Stomach (tissue), 9 donors: ENCODE results near the gene KLLN. TPM values are rescaled to one million over a fixed set of nuclear protein-coding genes. Genes with fewer than 3 reads are reported as not detected.
A peak's percentile ranks its signal among the peaks of the same experiment; 100 is the strongest.

Experiments used
- DNase-seq, 2 donors: peaks; one replicate each; pipeline versions ENCODE4 v3.0.0 to v3.0.0-alpha.2; 2013 to 2019
- H3K27ac ChIP-seq, 5 donors: fragments of 200-600 bp in 4 of 5; sonication (generic) in 4 of 5; one replicate each; pipeline ENCODE4 v1.5.1; 2013 to 2019; ENCODE audit warnings: mild to moderate bottlenecking in 1 of 5, moderate library complexity in 1 of 5
- H3K27me3 ChIP-seq, 3 donors: fragments of 200-600 bp; sonication (generic); one replicate each; pipeline ENCODE4 v1.5.1; 2017 to 2019; ENCODE audit warnings: mixed run types in 1 of 3
- H3K36me3 ChIP-seq, 4 donors: fragments of 200-600 bp; sonication (generic); 1 replicate in 3 of 4; 2 replicates in 1 of 4; pipeline ENCODE4 v1.5.1; 2016 to 2019
- H3K4me1 ChIP-seq, 4 donors: fragments of 200-600 bp; sonication (generic); one replicate each; pipeline ENCODE4 v1.5.1; 2016 to 2019
- H3K4me3 ChIP-seq, 4 donors: fragments of 200-600 bp; sonication (generic) in 3 of 4; one replicate each; pipeline ENCODE4 v1.5.1; 2016 to 2019; ENCODE audit warnings: mild to moderate bottlenecking in 1 of 4
- H3K9me3 ChIP-seq, 4 donors: fragments of 200-600 bp; sonication (generic); one replicate each; pipeline ENCODE4 v1.5.1; 2016 to 2019
- CTCF ChIP-seq, 7 experiments: fragments of 450-650 bp in 4 of 7; fragments of 200-600 bp in 3 of 7; sonication (generic) in 3 of 7; IDR thresholded peaks; one replicate each; pipeline ENCODE4 v1.5.1; 2016 to 2019; ENCODE audit warnings: antibody characterized with exemption in 7 of 7, control low read depth in 2 of 7, mild to moderate bottlenecking in 1 of 7
- EP300 ChIP-seq: sonication (generic); formaldehyde crosslinking; IDR thresholded peaks from one replicate; pipeline ENCODE4 v1.6.1; 2017; ENCODE audit warnings: antibody characterized with exemption
- POLR2A ChIP-seq, 4 donors: fragments of 450-650 bp; IDR thresholded peaks; one replicate each; pipeline ENCODE4 v1.6.1; 2016; ENCODE audit warnings: antibody characterized with exemption in 4 of 4, control low read depth in 2 of 4, mild to moderate bottlenecking in 1 of 4, moderate library complexity in 1 of 4
- POLR2AphosphoS5 ChIP-seq, 3 donors: sonication (generic); formaldehyde crosslinking; IDR thresholded peaks; one replicate each; pipeline ENCODE4 v1.6.1; 2016; ENCODE audit warnings: antibody characterized with exemption in 3 of 3
- WGBS, 5 donors: extraction: QIAGEN DNeasy Blood & Tissue Kit in 3 of 5; methylation state at CpG; one replicate each; pipeline versions ENCODE4 v1.1.5 to v1.1.7; 2013 to 2018; 5-methylcytosine and 5-hydroxymethylcytosine counted together
- intact Hi-C: fragments of 100-400 bp; cut with DNase I; formaldehyde crosslinking; loops from one replicate; pipeline ENCODE4 v1.15.1; 2023; ENCODE audit warnings: low total_unique reads
- polyA plus RNA-seq, 3 donors: library from polyadenylated mRNA; stranded (reverse); fragments of 200-250 nt; gene quantifications; one replicate each; pipeline ENCODE4 v1.2.3, GENCODE V29; 2013
- total RNA-seq, 5 donors: library from RNA; depleted of rRNA; stranded (reverse); fragments of >200 nt; gene quantifications; one replicate each; pipeline versions ENCODE4 v1.1.0 to v1.2.3, GENCODE V29; 2014 to 2016
- donor health status: healthy with polysubstance abuse.
- donor health status: Bipolar disorder and iron deficiency.
- donor health status: healthy.

The KLLN gene
- total and polyA plus RNA-seq, 8 donors: 0.18 to 0.37 (median 0.27) TPM; not detected in 4

DNA sequence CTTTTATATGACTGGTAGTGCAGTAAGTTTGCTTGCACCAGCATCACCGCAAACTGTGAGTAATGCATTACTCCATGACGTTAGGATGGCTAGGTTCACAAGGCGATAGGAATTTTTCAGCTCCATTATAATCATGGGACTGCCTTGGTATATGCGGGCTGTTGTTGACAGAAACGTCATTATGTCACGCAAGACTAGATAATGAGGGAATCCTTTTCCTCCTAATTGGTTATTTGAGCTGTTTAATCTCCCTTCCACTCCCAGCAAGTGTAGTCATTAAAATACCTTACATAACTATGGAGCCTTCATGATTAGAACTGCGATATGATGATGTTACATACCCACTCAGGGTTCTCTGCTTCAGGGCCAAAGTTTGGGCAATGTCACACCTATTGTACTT, 17.3 kb downstream of the KLLN start:
- no peak for DNase-seq
- intact Hi-C loops: no loop called here
- peaks cover 0 to 25% (median 7%) of the 10 kb centered on the region in 4 donors for H3K4me1 ChIP-seq
- H3K27me3 ChIP-seq: no peaks in the 10 kb centered on the region
- no peak overlapping the region for H3K27ac ChIP-seq
- WGBS, 5 donors: 64 to 75% (median 71%) methylated on average over 7 of the region's 7 CpGs
- no peak overlapping the region for H3K4me3 ChIP-seq
- no peaks in the 10 kb centered on the region for H3K36me3 ChIP-seq
- TF ChIP-seq POLR2A (IDR thresholded peaks at IDR 0.05) (no peak), POLR2AphosphoS5 (IDR thresholded peaks at IDR 0.05) (no peak), EP300 (no peak), CTCF (IDR thresholded peaks at IDR 0.05) (no peak)
- H3K9me3 ChIP-seq: no peaks in the 10 kb centered on the region

DNA sequence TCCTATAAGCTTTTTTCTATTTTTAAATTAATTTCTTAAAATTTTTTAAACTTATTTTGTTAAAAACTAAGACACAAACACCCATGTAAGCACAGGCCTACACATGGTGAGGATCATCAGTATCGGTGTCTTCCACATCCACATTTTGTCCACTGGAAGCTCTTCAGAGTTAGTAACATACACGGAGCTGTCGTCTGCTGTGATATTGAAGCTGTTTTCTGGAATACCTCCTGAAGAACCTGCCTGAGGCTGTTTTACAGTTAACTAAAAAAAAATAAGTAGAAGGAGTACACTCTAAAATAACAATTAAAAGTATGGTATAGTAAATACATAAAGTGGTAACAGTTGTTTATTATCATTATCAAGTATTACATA, 17.7 kb downstream of the KLLN start:
- Histone ChIP-seq H3K27me3 (no peaks in the 10 kb centered on the region), H3K36me3 (no peaks in the 10 kb centered on the region), H3K4me1 (peaks cover 0 to 21% (median 5%) of the 10 kb centered on the region in 4 donors), H3K4me3 (no peak overlapping the region), H3K9me3 (no peaks in the 10 kb centered on the region), H3K27ac (no peak overlapping the region)
- 90 to 95% (median 92%) methylated on average over 3 of the region's 3 CpGs for WGBS, 5 donors
- no peak for TF ChIP-seq POLR2AphosphoS5 (IDR thresholded peaks at IDR 0.05)
- TF ChIP-seq EP300: no peak
- intact Hi-C loops: no loop called here
- no peak for DNase-seq

- Histone ChIP-seq H3K27me3 (no peaks in the 10 kb centered on the region), H3K27ac (peak overlapping the region in 2 of 5 donors; percentile 60), H3K9me3 (no peaks in the 10 kb centered on the region), H3K4me1 (peaks cover 0 to 18% (median 3%) of the 10 kb centered on the region in 4 donors), H3K36me3 (no peaks in the 10 kb centered on the region), H3K4me3 (no peak overlapping the region)
- intact Hi-C loops: no loop called here
- TF ChIP-seq CTCF (IDR thresholded peaks at IDR 0.05) (no peak), EP300 (no peak), POLR2A (IDR thresholded peaks at IDR 0.05) (no peak), POLR2AphosphoS5 (IDR thresholded peaks at IDR 0.05) (no peak)
- 4 to 19% (median 17%) methylated on average over 1 of the region's 1 CpG for WGBS, 5 donors
- DNase-seq: no peak
These were observed 18.3 kb downstream of the KLLN start for GRCh38 chr10:87844837-87845623.

- Histone ChIP-seq H3K36me3 (no peaks in the 10 kb centered on the region), H3K27ac (no peak overlapping the region), H3K4me3 (no peak overlapping the region), H3K9me3 (no peaks in the 10 kb centered on the region), H3K4me1 (peaks cover 0 to 18% (median 3%) of the 10 kb centered on the region in 4 donors), H3K27me3 (no peaks in the 10 kb centered on the region)
- WGBS, 5 donors: 90 to 99% (median 97%) methylated on average over 4 of the region's 4 CpGs
- no peak for DNase-seq
- TF ChIP-seq POLR2A (IDR thresholded peaks at IDR 0.05) (no peak), CTCF (IDR thresholded peaks at IDR 0.05) (no peak), POLR2AphosphoS5 (IDR thresholded peaks at IDR 0.05) (no peak), EP300 (no peak)
- intact Hi-C loops: no loop called here
These were observed 19.6 kb downstream of the KLLN start for GRCh38 chr10:87843714-87844113.
